ENCODE data around the gene KSR2. TPM values are rescaled to one million over a fixed set of nuclear protein-coding genes. Genes with fewer than 3 reads are reported as not detected.

KSR2 gene
- total RNA-seq, 2 experiments from 2014 or later, result 0.03 to 0.15 TPM

- no TSS peak for BruUV-seq (replicated peaks)
- DNase-seq (ENCODE audit: low spot score), result no peak
- Histone ChIP-seq H3K27ac (ENCODE audit: low read depth, low read length, poor library complexity, severe bottlenecking) (no peak overlapping the region), H3K79me2 (ENCODE audit: insufficient read depth, low read depth, low read length) (no peaks in the 10 kb centered on the region), H2AFZ (ENCODE audit: low read length) (no peak overlapping the region), H3K36me3 (ENCODE audit: insufficient read depth, low read length) (no peaks in the 10 kb centered on the region), H3K4me3 (ENCODE audit: low read depth, low read length, poor library complexity, severe bottlenecking) (no peak overlapping the region), H3K9me3 (ENCODE audit: low read length) (no peaks in the 10 kb centered on the region), H3K4me2 (ENCODE audit: low read length) (no peak overlapping the region), H3K9me2 (ENCODE audit: insufficient read depth, low read length) (no peaks in the 10 kb centered on the region), H4K20me1 (ENCODE audit: insufficient read depth, low read length) (no peaks in the 10 kb centered on the region), H3K4me1 (ENCODE audit: insufficient read depth, low read length, poor library complexity, severe bottlenecking) (no peaks in the 10 kb centered on the region)
- ChIA-PET CTCF (ENCODE audit: unreplicated experiment) (no interaction called here), POLR2A (no interaction called here)
- intact Hi-C loops (cut with micrococcal nuclease; ENCODE audit: unreplicated experiment), result no loop called here
- TF ChIP-seq CTCF (conservative IDR thresholded peaks at IDR 0.05; ENCODE audit: low read length) (no peak), EZH2phosphoT487 (IDR thresholded peaks at IDR 0.05; ENCODE audit: borderline replicate concordance, low read depth, low read length) (no peak)
Measured at GRCh38 chr12:117433878-117434277, 534.9 kb downstream of the KSR2 start.

GRCh38 chr12:117430246-117430645, 538.5 kb downstream of the KSR2 start:
- no peaks in the 10 kb centered on the region for H3K9me2 ChIP-seq (ENCODE audit: insufficient read depth, low read length)
- ChIA-PET POLR2A (no interaction called here), CTCF (ENCODE audit: unreplicated experiment) (no interaction called here)
- H3K4me3 ChIP-seq (ENCODE audit: low read depth, low read length, poor library complexity, severe bottlenecking), result no peak overlapping the region
- no peaks in the 10 kb centered on the region for H3K9me3 ChIP-seq (ENCODE audit: low read length)
- no peaks in the 10 kb centered on the region for H3K36me3 ChIP-seq (ENCODE audit: insufficient read depth, low read length)
- no peaks in the 10 kb centered on the region for H4K20me1 ChIP-seq (ENCODE audit: insufficient read depth, low read length)
- no TSS peak for BruUV-seq (replicated peaks)
- TF ChIP-seq CTCF (conservative IDR thresholded peaks at IDR 0.05; ENCODE audit: low read length) (no peak), EZH2phosphoT487 (IDR thresholded peaks at IDR 0.05; ENCODE audit: borderline replicate concordance, low read depth, low read length) (no peak)
- no peak overlapping the region for H2AFZ ChIP-seq (ENCODE audit: low read length)
- no peaks in the 10 kb centered on the region for H3K79me2 ChIP-seq (ENCODE audit: insufficient read depth, low read depth, low read length)
- H3K27ac ChIP-seq (ENCODE audit: low read depth, low read length, poor library complexity, severe bottlenecking), result no peak overlapping the region
- H3K4me2 ChIP-seq (ENCODE audit: low read length), result no peak overlapping the region
- DNase-seq (ENCODE audit: low spot score), result no peak
- intact Hi-C loops (cut with micrococcal nuclease; ENCODE audit: unreplicated experiment), result no loop called here
- no peaks in the 10 kb centered on the region for H3K4me1 ChIP-seq (ENCODE audit: insufficient read depth, low read length, poor library complexity, severe bottlenecking)

- CTCF ChIA-PET (ENCODE audit: unreplicated experiment), result no interaction called here
- Histone ChIP-seq H4K20me1 (ENCODE audit: insufficient read depth, low read length) (no peaks in the 10 kb centered on the region), H3K9me2 (ENCODE audit: insufficient read depth, low read length) (no peaks in the 10 kb centered on the region), H2AFZ (ENCODE audit: low read length) (no peak overlapping the region), H3K9me3 (ENCODE audit: low read length) (no peaks in the 10 kb centered on the region), H3K4me3 (ENCODE audit: low read depth, low read length, poor library complexity, severe bottlenecking) (no peak overlapping the region), H3K79me2 (ENCODE audit: insufficient read depth, low read depth, low read length) (no peaks in the 10 kb centered on the region), H3K36me3 (ENCODE audit: insufficient read depth, low read length) (no peaks in the 10 kb centered on the region), H3K4me1 (ENCODE audit: insufficient read depth, low read length, poor library complexity, severe bottlenecking) (no peaks in the 10 kb centered on the region), H3K4me2 (ENCODE audit: low read length) (no peak overlapping the region), H3K27ac (ENCODE audit: low read depth, low read length, poor library complexity, severe bottlenecking) (no peak overlapping the region)
- no TSS peak for BruUV-seq (replicated peaks)
- DNase-seq (ENCODE audit: low spot score), result no peak
- no peak for TF ChIP-seq EZH2phosphoT487 (IDR thresholded peaks at IDR 0.05; ENCODE audit: borderline replicate concordance, low read depth, low read length)
- TF ChIP-seq CTCF (conservative IDR thresholded peaks at IDR 0.05; ENCODE audit: low read length), result no peak
- POLR2A ChIA-PET, result no interaction called here
- intact Hi-C loops (cut with micrococcal nuclease; ENCODE audit: unreplicated experiment), result no loop called here
Measured at GRCh38 chr12:117427211-117427610, 541.6 kb downstream of the KSR2 start.

Data from OCI-LY7 (cell line).